Colonic mucosa (tissue), 4 donors: ENCODE measurements around the gene PDE1A. TPM values are rescaled to one million over a fixed set of nuclear protein-coding genes. Genes with fewer than 3 reads are reported as not detected.

ENCODE experiments used
- DNase-seq: peaks from one replicate; pipeline ENCODE4 v3.0.0-alpha.2; 2020
- H3K27ac ChIP-seq: fragments of 200-600 bp; one replicate; pipeline ENCODE4 v1.8.0; 2021
- H3K27me3 ChIP-seq: fragments of 200-600 bp; one replicate; pipeline ENCODE4 v1.8.0; 2021
- H3K36me3 ChIP-seq: fragments of 200-600 bp; one replicate; pipeline ENCODE4 v1.8.0; 2021
- H3K4me1 ChIP-seq: fragments of 200-600 bp; one replicate; pipeline ENCODE4 v1.8.0; 2021; ENCODE audit warnings: mild to moderate bottlenecking
- H3K4me3 ChIP-seq: fragments of 200-600 bp; one replicate; pipeline ENCODE4 v1.8.0; 2021
- H3K9ac ChIP-seq, 2 donors: one replicate each; pipeline ENCODE4 v1.7.0; 2013; ENCODE audit warnings: control low read depth in 2 of 2, low read depth in 2 of 2, low read length in 2 of 2
- H3K9me3 ChIP-seq: fragments of 200-600 bp; one replicate; pipeline ENCODE4 v1.8.0; 2021
- intact Hi-C: fragments of 100-400 bp; cut with DNase I; formaldehyde crosslinking; loops from one replicate; pipeline ENCODE4 v1.14.1; 2022
- total RNA-seq, 2 donors: library from RNA; stranded (reverse); fragmentation: NEBNext Ultra II Directional in 1 of 2; extraction: Animal tissue kit (Norgen Biotek cat#: 25700) in 1 of 2; gene quantifications; one replicate each; pipeline ENCODE4 v1.2.1, GENCODE V29; 2021
- TF ChIP-seq, protein P1 (sequence below): fragments of 200-600 bp; IDR thresholded peaks from one replicate; pipeline ENCODE4 v1.8.0; 2022; ENCODE audit warnings: antibody characterized with exemption, mild to moderate bottlenecking
- donor health status: healthy.
- donor health status: DM: no; HTN: no; CAD: no.
- donor health status: DM: no; HTN: no; CAD: no.

PDE1A gene
- total RNA-seq, 2 donors from 2014 or later = 1.7 to 3.9 TPM

DNA sequence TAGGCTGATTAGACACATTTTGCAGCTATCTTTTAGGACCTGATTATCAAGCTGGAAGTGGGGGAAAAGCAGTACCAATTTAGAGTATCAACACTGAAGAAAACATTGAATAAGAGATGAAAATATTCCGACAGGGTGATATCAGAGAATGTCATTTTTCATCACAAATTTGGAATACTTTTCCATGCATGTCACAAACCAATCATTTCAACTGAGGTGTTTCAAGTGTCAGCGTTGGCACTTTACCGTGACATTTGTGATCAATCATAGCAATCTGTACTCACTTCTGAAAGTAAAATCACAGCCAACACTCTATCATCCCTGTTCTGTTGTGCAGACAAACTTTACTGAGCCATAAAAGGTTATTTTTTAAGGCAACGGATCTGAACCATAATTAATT lies 75.4 kb downstream of the PDE1A start:
- Histone ChIP-seq H3K27ac (no peak overlapping the region), H3K4me1 (no peaks in the 10 kb centered on the region), H3K9me3 (no peaks in the 10 kb centered on the region), H3K36me3 (no peaks in the 10 kb centered on the region), H3K27me3 (no peaks in the 10 kb centered on the region), H3K9ac (no peak overlapping the region), H3K4me3 (no peak overlapping the region)
- TF ChIP-seq, protein P1, sequence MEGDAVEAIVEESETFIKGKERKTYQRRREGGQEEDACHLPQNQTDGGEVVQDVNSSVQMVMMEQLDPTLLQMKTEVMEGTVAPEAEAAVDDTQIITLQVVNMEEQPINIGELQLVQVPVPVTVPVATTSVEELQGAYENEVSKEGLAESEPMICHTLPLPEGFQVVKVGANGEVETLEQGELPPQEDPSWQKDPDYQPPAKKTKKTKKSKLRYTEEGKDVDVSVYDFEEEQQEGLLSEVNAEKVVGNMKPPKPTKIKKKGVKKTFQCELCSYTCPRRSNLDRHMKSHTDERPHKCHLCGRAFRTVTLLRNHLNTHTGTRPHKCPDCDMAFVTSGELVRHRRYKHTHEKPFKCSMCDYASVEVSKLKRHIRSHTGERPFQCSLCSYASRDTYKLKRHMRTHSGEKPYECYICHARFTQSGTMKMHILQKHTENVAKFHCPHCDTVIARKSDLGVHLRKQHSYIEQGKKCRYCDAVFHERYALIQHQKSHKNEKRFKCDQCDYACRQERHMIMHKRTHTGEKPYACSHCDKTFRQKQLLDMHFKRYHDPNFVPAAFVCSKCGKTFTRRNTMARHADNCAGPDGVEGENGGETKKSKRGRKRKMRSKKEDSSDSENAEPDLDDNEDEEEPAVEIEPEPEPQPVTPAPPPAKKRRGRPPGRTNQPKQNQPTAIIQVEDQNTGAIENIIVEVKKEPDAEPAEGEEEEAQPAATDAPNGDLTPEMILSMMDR = no peak
- intact Hi-C loops = no loop called here
- no peak for DNase-seq

DNA sequence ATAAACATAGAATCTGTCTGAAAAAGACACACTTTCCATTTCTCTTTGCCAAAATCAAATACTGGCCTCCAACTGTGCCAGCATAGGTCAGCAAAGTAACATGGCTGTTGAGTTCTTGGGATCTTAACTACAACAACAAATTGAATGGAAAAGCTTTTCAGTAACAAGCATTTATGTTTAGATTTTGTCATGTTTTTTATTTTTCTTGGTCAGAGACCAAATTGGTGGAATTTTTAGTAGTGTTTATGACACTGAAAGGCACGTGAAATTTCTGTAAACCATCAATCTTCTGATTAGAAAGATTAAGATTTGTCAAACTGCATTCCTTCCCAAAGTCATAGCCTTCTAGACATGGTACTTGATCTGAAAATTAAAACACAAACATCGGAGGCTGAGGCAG lies 77.6 kb downstream of the PDE1A start:
- Histone ChIP-seq H3K36me3 (no peaks in the 10 kb centered on the region), H3K27me3 (no peaks in the 10 kb centered on the region), H3K4me1 (no peaks in the 10 kb centered on the region), H3K4me3 (no peak overlapping the region), H3K9me3 (no peaks in the 10 kb centered on the region), H3K27ac (no peak overlapping the region), H3K9ac (no peak overlapping the region)
- DNase-seq = no peak
- TF ChIP-seq, protein P1 = no peak
- intact Hi-C loops = no loop called here

DNA sequence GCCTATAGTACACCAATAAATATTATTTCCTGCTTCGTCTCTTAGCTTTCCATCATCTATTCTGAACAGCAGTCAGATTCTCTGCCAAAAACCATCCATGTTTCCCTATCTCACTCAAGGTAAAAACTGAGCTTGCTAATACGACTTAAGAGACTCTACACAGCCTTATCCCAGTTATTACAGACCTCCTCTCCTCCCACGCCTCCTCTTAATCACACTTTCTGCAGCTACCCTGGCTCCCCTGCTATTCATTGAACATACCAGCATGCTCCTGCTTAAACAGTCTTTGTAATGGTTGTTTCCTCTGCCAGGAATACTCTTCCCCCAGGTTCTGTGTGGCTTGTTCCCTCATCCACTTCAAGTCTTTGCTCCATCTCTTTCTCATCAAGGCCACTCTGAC lies 81.5 kb downstream of the PDE1A start:
- intact Hi-C loops = no loop called here
- H3K27me3 ChIP-seq = no peaks in the 10 kb centered on the region
- no peak overlapping the region for H3K27ac ChIP-seq
- no peak overlapping the region for H3K9ac ChIP-seq
- H3K4me3 ChIP-seq = no peak overlapping the region
- TF ChIP-seq, protein P1 = no peak
- no peaks in the 10 kb centered on the region for H3K9me3 ChIP-seq
- H3K36me3 ChIP-seq = no peaks in the 10 kb centered on the region
- DNase-seq = no peak
- H3K4me1 ChIP-seq = no peaks in the 10 kb centered on the region

DNA sequence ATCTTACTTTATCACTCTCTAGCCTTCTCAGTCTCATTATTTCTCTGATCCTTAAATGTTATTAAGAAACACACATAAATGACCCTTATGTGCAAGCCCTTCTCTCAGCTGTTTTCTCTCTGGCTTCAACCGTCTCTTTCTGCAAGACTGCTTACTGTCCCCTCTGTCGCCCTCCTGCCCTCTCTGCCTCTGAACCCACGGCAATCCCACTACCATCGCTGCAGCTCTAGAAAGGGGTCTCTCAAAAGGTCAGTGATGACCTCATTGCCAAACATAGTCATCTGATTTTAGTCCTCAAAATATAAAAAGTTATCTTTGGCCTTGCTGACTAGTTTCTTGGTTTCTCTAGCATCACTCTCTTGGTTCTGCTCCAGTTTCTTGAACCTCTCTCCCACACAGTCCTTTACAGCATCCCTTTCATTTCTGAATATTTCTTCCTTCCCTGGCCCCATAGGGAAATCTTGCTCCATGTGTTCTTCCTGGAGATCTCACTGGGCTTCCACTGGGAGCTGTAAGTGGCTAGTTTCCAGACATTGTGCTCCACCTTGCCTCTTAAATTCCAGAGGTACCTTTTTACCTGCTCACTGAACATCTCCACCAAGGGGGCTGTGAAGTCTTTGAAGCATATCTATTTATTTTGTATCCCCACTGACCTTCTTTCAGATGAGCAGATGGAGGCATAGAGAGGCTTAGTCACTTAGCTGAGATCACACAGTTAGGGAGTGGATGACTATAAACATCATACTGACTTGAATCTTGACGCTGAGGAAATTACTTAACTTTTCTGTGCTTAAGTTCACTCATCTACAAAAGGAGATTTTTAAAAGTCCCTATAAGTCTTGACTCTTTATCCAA lies 96.2 kb downstream of the PDE1A start:
- Histone ChIP-seq H3K9ac (no peak overlapping the region), H3K27me3 (no peaks in the 10 kb centered on the region), H3K9me3 (no peaks in the 10 kb centered on the region), H3K36me3 (no peaks in the 10 kb centered on the region), H3K27ac (no peak overlapping the region), H3K4me3 (no peak overlapping the region), H3K4me1 (no peaks in the 10 kb centered on the region)
- TF ChIP-seq, protein P1 = no peak
- intact Hi-C loops = no loop called here
- DNase-seq = no peak

DNA sequence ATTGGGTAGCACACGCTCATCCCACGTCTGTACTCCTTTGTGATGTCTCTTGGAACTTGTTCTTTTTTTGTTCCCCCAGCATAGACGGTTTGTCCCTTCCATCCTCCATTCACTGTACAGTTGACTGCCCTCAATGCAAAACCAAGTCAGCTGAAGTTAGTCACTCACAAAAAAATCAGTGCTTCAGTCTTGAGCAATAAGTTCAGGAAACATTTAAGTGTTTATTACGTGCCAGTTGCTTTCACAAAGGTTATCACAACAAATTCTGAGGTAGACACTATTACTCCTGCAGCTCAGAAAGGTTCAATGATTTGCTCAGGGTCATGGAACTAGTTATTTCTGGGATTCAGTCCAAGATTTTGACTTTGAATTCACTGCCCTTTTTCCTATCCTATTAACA lies 102.2 kb downstream of the PDE1A start:
- TF ChIP-seq, protein P1 = no peak
- intact Hi-C loops = no loop called here
- Histone ChIP-seq H3K4me3 (no peak overlapping the region), H3K9me3 (no peaks in the 10 kb centered on the region), H3K9ac (no peak overlapping the region), H3K4me1 (no peaks in the 10 kb centered on the region), H3K27me3 (no peaks in the 10 kb centered on the region), H3K27ac (no peak overlapping the region), H3K36me3 (no peaks in the 10 kb centered on the region)
- no peak for DNase-seq
